ENCODE measurements around the gene MPDU1.

Gene MPDU1

DNA sequence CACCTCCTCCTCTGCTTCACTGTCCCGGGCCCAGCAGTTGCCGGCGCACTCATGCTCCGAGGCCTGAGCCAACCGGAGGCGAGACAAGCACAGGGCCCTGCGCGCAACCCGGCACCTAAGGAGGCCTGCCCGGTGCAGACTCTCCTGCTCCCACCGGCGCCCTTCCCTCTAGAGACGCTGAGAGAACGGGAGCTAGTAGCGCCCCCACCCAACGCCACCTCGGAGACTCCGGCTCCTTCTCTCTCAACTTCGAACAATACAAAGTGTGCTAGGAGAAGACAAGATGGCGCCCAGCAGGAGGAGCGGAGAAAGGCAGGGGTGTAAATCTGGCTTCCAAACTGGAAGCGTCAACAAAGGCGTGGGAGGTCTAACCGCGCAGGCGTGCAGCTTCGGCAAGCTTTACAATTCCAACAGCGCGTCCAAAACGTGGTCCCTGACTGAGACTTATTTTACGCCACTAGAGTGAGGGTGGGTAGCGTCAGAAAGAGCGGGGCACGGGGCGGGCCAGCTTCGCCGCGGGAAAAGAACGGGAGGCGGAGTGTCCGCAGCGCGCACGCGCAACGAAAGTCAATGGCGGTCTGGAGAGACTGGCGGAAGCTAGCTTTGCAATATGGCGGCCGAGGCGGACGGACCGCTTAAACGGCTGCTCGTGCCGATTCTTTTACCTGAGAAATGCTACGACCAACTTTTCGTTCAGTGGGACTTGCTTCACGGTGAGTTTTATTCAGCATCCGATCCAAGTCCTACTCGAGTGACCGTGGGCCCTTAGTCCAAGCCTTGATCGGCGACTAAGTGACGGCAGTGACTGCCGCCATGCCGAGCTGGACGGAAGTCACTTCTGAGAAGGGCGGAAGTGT, at the start of gene MPDU1:
TSS of gene MPDU1 (plus strand) at position 600 of the 857 bp plus-strand sequence. CDS start at position 611, 11 bp downstream.
- peak; percentile 99 for DNase-seq

GRCh38 chr17:7538050-7538449, 45.6 kb upstream of the MPDU1 start:
- DNase-seq, result no peak

DNA sequence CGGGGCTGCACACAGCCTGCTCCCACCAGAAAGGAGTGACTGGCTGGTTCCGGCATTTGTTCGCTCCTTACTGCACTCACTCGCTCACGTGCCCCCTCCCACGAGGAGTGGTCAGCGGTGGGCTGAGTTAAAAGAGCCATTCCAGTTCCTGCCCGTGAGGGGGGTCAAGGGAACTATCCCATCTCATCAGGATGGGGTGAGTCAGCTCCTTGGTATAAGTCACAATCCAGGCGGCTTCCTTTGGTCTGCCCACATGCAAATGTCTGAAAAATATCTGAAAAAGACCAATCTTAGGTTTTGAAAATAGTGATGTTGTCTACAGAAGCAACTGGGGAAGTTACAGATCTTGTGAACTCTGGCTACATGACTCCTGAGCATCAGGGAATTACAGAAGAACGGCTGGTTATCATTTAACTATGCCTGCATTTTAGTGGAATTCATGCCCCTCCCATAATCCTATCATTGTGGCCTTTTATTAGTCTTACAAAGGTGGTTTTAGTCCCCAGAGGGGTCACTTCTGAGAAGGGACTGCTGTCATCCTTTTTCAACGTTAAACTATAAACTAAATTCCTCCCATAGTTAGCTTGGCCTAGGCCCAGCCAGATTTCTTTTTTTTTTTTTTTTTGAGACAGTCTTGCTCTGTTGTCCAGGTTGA, 44.6 kb upstream of the MPDU1 start:
- DNase-seq, result peak; percentile 27

GRCh38 chr17:7541074-7541621, 42.5 kb upstream of the MPDU1 start:
- DNase-seq, result no peak

DNA sequence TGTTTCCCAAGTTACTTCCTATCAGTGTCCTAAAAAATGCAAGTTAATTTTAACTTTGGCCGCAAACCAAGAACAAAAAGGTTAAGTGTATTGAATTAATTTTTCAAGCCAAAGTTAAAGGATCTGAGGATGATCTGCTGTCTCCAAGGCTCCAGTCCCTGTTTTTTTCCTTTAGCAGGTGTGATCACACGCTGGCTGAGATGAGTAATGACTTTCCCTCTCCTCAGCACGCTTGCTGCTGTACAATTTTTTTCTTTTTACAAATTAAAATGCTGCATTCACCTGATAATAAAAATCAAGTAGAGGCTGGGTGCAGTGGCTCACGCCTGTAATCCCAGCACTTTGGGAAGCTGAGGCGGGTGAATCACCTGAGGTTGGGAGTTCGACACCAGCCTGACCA, 38.7 kb upstream of the MPDU1 start:
- DNase-seq, result no peak

DNA sequence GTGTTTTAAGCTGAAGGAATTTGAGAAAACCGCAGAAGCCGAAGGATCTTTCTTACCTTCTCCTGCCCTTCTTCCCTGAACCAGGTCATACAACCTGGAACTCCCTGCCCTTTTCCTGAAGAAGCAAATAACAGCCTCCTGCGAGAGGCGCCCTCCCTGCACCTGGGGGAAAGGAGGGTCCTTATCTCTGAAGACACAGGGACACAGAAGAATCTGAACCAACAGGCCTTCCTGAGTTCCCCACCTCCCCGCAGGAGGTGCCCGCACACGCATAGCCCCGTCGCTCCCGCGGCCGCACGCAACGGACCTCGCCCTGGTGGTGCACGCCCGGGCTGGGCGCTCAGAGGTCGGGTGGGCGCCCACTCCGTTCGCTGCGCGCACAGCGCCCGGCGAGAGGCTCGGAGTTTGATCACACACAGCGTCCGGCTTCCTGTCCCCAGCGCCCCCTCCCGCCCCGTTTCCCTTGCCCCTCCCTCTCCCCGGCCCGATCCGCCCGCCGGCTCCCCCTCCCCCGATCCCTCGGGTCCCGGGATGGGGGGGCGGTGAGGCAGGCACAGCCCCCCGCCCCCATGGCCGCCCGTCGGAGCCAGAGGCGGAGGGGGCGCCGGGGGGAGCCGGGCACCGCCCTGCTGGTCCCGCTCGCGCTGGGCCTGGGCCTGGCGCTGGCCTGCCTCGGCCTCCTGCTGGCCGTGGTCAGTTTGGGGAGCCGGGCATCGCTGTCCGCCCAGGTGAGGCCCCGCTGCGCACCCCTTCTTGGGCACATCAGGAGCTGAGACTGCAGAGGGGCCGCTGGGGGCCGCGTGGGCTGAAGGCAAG, 34.9 kb upstream of the MPDU1 start, which contains the start of gene TNFSF12:
TSS of gene TNFSF12 (plus strand) at position 474 of the 816 bp plus-strand sequence. CDS start at position 570, 96 bp downstream.
- DNase-seq, result peak; percentile 50

DNA sequence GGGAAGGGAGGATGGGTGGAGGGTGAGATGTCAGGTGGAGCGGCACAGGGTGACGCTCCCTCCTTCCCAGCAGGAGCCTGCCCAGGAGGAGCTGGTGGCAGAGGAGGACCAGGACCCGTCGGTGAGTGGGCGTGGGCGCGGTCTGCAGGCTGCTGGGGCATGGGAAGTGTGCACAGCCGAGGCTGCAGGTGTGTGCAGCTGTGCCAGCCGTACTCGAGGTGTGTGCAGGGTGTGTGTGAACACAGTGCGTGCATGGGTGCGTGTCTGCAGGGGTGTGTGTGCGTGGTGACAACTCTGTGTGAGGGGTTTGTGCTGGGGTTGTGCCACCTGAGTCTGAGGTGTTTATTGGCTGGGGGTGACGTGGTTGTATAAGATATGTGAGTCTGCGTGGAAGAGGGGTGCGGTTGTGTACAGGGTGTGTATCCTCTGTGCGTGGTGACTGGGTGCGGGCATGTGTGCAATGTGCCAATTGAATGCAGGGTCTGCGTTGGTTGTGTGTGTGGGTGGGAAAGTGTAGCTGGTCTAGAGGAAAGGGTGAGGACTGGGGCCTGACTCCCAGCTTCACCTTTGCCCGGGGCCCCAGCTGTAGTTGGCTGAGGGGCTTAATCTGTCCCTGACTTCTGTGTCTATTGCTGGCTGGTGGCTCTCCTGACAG, 34.1 kb upstream of the MPDU1 start:
- no peak for DNase-seq

DNA sequence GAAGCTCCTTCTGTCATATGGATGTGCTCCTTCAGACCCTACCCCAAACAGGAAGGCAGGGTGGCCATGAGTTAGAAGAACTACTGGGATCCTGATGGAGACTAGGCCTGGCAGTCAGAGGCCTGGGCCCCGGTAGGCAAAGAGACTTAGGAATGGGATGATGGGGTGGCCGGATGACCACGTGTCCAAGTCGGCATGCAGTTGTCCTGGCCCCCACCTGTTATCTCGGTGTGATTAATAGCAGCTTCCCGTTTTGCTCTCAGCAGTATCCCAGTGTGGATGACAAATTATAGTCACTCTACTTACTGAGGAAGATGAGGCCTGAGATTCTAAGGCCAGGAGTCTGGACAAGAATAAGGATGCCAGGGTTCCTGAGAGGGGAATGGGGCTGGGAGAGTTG, 33.3 kb upstream of the MPDU1 start:
- DNase-seq, result no peak

DNA sequence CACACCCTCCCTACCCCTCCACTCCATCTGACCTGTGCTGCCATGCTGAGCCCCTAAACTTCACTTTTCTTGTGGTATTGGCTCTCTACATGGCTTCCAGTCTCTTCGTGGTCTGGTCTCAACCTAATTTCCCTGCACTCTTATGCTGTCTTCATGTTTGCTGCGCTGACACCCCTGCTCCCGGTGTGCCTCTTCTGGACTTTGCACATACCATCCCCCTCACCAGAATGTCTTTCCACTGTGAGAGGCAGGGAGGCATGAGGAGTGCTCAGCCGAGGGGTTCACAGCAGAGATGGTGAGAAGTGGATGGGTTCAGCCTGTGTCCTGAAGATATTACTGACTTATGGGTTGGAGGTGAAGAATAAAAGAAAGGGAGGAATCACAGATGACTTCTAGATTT, 32.3 kb upstream of the MPDU1 start:
- no peak for DNase-seq

- no peak for DNase-seq
Measured at GRCh38 chr17:7552621-7553051, 31.0 kb upstream of the MPDU1 start.

DNA sequence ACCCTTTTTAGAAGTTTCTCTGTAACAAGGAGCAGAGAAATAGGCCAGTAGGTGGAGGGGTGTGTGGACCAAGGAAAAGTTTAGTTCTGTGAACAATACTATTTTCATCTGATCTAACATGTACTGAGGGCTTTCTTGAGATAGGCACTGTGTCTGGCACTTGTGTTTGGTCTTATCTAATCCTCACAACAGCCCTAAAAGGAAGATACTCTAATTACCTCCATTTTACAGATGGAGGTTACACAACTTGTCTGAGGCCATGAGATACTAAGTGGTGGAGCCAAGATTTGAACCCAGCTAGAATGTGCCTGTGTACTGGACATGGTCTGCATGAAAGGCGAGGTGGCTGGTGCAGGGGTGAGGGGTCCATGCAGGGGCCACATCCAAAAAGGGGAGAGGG, 30.3 kb upstream of the MPDU1 start:
- no peak for DNase-seq

DNA sequence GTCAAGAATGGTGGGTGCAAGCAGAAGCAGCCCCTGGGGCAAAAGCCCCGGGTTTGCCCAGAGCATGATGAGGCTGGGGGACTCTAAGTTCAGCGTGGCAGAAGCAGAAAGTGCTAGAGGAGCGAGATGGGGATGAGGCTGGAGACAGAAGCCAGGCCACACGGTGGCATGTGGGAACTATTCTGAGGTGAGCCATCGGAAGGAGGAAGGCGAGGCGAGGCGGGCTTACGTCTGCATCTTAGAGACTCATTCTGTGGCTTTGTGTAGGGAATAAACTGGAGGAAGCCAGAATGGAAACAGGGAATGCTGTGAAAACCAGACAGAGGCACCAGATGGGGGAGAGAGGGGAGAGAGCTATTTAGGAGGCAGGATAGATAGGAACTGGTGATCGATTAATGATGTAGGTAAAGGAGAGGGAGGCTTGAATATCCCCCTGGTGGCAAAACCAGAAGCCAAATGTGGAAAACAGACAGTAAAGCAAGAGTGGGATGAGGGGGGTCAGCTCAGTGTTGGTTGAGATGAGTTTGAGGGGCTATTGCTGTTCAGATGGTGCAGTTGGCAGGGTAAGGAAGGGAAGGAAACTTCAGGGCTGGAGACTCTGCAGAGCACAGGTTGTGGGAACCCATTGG, 28.2 kb upstream of the MPDU1 start:
- no peak for DNase-seq

- no peak for DNase-seq
Measured at GRCh38 chr17:7556627-7557026, 27.0 kb upstream of the MPDU1 start.

DNA sequence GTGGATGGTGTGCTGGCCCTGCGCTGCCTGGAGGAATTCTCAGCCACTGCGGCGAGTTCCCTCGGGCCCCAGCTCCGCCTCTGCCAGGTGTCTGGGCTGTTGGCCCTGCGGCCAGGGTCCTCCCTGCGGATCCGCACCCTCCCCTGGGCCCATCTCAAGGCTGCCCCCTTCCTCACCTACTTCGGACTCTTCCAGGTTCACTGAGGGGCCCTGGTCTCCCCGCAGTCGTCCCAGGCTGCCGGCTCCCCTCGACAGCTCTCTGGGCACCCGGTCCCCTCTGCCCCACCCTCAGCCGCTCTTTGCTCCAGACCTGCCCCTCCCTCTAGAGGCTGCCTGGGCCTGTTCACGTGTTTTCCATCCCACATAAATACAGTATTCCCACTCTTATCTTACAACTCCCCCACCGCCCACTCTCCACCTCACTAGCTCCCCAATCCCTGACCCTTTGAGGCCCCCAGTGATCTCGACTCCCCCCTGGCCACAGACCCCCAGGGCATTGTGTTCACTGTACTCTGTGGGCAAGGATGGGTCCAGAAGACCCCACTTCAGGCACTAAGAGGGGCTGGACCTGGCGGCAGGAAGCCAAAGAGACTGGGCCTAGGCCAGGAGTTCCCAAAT, 26.4 kb upstream of the MPDU1 start:
- DNase-seq, result no peak

DNA sequence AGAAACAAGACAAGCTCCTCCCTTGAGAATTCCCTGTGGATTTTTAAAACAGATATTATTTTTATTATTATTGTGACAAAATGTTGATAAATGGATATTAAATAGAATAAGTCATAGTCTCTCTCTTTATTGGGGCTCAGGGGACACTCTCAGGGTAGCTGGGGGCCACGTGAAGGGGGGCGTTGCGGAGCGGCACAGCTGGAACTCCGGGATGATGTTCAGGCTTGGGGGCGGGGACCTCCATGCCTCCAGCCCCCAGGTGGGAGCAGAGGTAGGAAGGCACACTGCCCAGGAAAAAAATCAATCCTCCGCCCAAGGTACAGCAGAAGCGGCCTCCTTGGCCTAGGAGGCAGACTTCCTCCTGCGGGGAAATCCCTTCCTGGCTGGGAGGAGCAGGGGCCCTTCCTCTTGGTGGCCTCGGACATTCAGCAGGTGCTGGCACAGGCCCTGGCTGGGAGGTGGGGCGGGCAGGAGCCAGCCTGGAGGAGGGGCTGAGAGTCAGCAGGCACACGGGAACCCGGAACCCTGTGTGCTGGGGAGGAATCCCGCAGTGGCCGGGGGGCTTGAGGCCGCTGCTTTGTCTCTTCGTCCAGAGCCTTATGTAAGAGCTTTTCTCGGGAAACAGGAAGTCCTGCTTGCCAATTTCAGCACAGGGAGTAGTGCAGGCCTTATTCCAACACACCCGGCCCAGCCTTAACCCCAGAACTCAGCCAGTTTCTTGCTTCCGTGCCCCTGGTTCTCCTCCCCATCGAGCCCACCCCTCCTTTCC, 25.7 kb upstream of the MPDU1 start:
- DNase-seq, result peak; percentile 48

DNA sequence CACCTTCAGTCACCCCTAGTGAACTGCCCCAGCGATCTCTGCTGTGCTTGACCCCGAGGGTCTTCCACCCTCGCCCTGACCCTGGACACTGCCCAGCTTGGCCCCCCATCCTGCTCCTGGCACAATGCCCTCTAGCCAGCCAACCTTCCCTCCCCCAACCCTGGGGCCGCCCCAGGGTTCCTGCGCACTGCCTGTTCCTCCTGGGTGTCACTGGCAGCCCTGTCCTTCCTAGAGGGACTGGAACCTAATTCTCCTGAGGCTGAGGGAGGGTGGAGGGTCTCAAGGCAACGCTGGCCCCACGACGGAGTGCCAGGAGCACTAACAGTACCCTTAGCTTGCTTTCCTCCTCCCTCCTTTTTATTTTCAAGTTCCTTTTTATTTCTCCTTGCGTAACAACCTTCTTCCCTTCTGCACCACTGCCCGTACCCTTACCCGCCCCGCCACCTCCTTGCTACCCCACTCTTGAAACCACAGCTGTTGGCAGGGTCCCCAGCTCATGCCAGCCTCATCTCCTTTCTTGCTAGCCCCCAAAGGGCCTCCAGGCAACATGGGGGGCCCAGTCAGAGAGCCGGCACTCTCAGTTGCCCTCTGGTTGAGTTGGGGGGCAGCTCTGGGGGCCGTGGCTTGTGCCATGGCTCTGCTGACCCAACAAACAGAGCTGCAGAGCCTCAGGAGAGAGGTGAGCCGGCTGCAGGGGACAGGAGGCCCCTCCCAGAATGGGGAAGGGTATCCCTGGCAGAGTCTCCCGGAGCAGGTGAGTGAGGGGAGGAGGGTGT, 24.9 kb upstream of the MPDU1 start, which contains the start of gene TNFSF13:
TSS of gene TNFSF13 (plus strand) at position 207 of the 776 bp plus-strand sequence. CDS start at position 497, 290 bp downstream.
- DNase-seq, result no peak

GRCh38 chr17:7559320-7560171, 24.1 kb upstream of the MPDU1 start:
- no peak for DNase-seq

GRCh38 chr17:7560172-7561027, 23.3 kb upstream of the MPDU1 start:
- peak; percentile 64 for DNase-seq

Data from EL (cell line).